IPS-NIHi7 (cell line): ENCODE measurements around the gene WDR38.

ENCODE experiments used
- DNase-seq: peaks from one replicate; pipeline ENCODE4 v3.0.0; 2012; ENCODE audit warnings: mixed read lengths; ENCODE audit errors: extremely low spot score

WDR38 gene

DNA sequence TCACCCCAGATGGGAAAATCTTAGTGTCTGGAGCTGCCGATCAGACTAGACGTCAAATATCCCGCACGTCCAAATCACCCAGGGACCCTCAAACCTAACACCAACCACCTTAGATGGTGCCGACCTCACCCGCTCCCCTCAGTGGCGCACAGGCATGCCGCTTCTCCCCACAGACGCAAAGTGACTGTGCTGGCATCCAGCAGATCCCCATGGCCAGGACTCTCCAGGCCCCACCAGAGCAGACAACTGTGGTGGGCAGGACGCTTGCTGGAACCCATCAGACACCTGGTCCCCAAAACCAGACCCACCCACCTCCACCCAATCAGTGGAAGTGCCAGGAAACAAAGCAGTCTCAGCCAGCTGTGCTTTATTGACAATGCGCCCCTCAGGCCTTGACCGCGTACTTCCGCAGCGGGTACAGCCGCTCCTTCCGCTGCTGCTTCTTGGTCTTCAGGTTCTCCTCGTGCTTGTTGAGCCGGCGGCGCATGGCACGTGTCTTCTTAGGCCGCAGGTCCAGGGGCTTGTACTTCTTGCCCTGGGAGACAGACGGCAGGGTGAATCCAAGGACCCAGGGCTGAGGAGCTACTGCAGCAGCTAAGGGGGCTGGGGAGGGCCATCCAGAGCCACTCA, 4.4 kb downstream of the WDR38 start:
- DNase-seq = no peak

DNA sequence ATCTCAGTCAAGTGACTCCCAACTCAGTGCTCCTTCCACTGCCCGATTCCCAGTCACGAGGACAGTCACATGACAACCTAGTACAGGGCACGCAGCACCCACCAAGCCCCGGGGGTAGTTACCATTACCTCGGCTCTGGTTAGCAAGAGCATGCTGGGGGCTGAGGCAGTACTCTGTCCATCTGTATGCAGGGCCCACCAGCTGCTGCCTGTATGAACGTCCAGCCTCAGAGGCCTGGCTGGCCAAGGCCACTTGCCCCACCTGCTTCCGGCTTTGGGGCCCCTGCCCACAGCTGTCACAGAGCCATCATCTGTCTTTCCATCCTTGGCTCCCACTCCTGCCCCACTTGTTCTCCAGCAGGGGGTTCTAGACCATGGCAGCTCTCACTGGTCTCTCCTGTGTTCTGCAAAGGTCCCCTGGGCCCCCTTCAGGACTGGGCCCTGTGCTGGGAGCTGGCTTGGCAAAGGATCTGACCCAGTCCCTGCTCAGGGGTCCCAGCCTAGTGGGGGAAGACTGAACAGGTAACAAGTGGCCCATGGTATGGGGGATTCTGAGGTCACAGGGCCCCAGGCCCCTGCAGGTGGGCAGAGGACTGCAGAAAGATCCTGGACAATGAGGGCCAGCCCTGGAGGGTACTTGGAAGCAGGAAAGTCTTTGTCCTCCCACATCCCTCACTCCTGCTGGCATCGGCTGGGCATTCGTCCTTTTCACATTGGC, 5.2 kb downstream of the WDR38 start:
- DNase-seq = no peak

DNA sequence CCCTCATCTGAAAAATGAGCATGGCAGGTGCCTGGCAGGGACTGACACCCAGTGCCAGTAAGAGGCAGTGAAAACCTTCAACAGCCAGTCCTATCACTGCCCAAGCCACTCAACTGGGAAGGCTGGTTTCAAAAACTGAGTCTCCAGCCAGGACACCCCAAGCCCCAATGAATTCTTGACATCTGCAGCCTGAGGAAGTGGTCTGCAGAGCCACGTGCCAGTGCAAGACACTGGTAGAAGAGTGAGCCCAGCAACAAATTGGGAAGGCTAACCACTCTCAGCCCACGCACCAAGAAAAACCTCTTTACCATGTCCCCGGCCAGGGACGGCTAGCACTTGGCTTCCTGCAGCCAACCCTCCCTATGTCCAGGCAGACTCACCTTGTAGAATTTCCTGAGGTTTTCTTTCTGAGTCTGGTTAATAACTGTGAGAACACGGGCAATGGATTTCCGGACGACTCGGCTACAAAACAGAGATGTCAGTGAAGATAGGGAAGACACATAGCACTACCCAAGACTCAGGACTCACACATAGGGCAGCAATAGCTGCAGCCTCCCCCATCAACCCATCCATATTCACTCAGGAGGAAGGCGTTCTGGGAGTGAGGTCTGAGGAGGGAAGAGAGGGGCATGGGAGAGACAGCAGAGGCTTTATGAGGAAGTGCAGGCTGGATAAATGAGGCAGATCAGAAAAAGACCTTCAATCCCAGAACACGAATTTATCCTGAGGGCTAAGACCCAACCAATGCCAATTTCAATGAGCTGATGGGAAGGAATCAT, 6.7 kb downstream of the WDR38 start:
- DNase-seq = no peak

DNA sequence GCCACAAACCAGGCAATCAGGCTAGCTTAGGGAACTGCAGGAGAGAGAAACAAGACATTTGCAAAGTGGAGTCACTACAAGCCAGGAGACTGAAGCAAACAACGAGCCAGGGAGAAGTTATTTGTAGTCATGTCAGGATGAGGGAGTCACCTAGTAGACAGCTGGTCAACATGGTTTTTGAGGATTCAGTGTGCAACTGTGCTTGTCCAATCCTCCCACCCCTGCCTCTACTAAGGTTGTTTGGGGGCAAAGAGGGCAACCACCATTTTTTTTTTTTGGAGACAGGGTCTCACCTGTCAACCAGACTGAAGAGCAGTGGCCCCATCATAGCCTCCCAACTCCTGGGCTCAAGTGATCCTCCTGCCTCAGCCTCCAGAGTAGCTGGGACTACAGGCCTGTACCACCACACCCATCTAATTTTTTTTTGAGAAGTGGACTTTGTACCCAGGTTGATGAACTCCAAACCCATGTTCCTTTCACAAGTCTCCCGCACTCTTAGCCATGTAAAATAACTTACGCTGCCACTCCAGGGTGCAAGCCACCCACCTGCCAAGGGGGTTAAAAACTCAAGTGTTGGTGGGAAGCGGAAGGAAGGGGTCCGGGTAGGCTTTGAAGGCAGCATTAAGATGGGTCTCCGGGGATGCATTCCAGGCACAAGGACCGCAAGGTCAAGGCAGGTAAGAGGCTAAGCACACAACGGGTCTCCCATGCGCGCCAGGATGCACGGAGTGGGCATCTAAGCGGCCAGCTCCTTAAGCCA, 7.5 kb downstream of the WDR38 start:
- DNase-seq = no peak

DNA sequence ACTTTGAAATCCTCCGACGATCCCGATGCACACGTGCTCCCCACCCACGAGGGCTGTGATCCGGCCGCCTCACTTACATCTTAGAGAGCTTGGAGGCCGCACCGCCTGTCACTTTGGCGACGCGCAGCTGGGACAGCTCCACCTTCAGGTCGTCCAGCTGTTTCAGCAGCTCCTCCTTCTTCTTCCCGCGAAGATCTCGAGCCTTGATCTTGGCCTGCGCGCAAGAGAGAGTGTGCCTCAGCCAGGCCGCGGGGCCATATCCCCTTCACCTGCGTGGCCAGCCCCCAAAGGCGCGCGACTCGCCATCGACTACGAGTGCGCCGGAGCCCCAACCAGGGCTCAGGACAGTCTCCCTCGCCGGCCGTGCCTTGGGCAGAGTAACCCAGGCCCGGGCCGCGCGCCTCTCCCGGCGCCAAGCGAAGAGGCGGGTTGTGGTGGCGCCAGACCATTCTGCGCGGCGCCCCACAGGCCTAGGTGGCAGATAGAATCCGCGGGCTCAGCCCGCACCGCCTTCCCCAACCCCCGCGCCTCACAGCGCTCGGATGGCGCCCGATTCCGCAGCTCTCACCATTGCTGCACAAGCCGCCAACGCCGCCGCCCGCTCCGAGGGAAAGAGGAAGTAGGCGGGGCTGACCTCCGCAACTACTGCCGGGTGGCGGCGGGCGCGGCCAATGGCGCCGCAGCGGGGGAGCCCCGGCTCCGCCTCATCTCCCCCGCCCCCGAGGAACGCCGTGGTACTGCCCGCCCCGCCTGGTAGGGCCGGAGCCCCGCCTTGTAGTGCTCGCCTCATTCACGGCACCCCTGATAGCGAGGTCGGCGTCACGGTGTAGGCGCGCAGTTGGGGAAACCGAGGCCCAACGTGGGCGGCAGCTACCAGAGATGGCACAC, 8.3 kb downstream of the WDR38 start, which contains the start of the genes ARPC5L and RPL35:
ARPC5L (plus strand) TSS at position 789 of the 888 bp plus-strand sequence. CDS start 7,161 bp downstream, outside the sequence.
RPL35 (minus strand) TSS at position 616 of the 888 bp plus-strand sequence; CDS start at position 571, 45 bp downstream.
- DNase-seq = peak; percentile 98

DNA sequence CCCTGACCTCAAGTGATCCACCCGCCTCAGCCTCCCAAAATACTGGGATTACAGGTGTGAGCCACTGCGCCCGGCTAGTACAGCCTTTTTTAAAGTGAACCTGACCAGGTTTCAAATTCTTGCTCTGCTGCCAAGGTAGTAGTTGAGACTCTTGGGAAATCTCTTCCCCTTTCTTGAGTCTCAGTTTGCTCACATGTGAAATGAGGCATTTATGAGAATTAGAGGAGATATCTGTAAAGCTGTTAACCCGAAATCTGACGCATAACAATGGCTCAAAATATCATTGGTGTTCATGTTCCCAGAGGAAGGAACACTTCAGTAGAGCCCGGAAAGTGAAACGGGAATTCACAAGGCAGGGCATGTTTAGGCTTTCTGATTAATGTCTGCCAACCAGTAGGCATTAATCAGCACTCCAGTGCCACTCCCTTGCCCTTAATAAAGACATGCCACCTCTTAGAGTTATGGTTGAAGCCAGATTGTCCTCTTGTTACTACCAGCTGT, 10.2 kb downstream of the WDR38 start:
- DNase-seq = no peak

DNA sequence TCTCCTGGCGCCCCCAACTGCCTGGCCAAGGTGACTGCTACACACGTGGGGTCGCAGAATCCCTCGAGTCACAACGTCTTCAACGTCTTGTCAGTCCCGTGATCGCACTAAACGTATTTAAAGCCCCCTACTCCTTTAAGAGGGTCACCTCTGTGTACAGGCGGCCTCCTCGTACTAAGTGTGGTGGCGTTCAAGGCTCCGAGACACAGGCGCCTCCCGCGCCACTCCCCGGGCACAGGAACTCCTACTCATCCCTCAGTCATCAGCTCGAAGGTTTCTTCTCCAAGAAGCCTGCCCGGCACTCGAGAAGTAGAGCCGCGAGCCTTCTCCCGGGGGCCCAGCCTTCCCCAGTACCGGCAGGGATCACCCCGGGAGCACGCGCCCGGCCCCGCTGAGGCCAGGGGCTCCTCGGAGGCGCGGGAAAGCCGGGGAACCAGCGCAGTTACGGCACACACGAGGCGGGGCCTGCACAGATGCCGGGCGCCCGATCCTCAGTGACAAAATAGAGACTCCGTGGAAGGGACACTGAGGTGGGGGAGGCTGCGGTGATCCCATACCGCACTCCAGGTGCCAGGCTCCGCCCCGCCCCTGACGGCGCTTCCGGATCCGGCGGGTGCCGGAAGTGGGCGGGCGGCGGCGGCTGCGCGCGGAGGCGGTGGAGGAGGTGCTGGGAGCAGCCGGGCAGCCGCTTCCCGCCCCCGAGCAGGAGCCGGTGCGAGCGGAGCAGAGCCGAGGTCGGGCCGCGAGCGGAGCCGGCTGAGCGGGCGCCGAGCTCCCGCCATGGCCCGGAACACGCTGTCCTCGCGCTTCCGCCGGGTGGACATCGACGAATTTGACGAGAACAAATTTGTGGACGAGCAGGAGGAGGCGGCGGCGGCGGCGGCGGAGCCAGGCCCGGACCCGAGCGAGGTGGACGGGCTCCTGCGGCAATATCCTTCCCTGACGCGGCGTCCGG, 15.5 kb downstream of the WDR38 start:
- peak; percentile 94 for DNase-seq

DNA sequence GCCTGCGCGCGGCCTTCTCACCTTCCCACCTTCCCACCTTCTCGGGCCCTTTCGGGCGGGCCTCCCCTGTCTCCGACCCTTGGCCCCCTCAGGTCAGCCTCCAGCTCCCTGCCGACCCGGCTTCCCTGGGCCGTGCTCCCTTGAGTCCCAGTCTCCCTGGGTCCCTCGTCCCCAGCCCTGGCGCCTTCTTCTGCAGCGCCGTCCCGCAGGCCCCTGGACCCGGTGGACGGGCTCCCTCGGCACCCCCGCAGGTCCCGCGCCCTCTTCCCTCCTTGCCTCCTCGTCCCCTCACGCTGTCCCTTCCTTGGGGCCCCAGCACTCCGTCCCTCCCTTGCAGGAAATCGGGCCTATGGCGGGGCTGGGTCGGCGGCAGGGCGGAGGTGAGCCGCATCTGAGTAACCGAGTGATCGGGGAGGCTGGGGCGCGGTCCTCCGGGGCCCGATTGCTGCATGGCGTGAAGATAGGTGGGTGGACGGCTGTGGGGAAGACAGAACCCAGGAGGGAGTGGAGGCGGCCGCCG, 16.3 kb downstream of the WDR38 start:
- no peak for DNase-seq

DNA sequence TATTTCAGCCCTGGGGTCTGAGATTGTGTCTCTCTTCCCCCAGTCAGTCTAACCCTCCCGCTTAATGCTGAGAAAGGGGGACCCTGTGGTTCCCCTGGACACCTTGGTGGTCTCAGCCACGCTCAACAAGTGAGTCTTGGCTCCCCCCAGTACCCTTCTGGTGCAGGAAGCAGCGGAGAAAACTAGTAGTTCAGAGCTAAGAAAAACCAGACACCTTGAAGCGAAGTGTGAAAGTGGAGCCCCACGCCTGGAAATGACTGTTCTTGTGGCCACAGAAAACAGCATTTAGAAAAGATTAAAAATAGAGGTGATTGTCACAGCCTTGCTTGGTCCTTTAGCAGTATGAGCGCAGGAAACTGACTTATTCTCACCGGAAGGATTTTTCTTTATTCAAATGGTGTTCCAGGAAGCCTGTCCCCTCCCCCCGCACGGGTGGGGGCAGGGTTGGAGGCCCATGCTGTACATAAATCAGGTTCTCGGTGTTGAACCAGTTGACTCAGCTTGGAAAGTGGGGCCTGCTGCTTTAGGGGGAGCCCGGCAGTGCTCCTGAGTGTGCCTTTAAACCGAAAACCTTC, 16.8 kb downstream of the WDR38 start:
- DNase-seq = no peak

DNA sequence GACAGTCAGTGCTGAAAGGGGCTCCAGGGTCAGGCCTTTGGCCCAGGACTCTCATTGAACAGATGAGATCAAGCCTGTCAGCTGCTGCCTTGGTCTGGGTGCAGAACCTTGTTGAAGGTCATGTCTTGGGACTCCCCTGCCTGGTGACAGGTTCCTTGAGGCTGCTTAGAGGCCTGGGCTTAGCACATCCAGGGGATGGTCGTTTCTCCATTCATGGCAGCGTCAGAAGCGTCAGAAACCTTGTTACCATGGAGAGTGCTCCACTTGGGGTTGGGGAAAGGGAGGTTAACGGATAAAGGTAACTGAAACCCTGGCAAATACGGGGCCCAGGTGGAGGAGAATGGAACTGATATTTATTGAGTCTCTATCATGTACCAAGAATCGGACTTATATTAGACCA, 17.5 kb downstream of the WDR38 start:
- no peak for DNase-seq

DNA sequence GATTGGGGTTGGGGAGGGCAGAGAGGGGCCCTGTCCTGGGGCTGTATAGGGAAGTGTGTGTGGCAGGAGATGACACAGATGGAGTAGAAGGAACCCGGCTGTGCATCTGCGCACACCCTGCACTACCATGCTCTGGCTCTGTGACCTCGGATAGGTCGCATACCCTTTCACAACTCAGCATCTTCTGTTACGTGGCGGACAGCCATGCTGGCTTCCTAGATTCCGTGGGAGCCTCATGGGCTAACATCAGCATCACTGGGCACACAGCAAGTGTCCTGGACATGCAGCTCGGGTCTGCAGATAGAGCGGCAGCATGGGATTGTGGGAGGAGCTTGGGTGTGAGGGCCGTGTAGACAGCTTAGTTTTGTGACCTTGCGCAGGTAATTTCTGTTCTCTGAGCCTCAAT, 17.9 kb downstream of the WDR38 start:
- no peak for DNase-seq

DNA sequence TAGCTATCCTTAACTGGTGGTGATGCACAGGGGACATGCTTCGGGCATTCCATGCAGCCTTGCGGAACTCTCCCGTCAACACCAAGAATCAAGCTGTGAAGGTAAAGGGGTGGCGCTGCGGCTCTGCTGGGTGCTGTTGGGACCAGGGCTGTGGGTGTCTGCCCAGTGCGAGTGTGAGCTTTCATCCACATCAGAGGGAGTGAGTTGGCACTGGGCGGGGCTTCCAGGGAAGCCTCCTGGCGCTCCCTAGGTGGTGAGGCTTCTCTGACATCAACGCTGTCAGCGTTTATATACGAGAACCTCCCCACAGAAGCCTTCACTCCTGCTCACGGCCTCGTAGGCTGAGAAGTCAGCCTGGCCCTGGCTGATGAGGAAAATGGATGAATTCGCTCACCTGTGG, 20.4 kb downstream of the WDR38 start:
- DNase-seq = no peak

DNA sequence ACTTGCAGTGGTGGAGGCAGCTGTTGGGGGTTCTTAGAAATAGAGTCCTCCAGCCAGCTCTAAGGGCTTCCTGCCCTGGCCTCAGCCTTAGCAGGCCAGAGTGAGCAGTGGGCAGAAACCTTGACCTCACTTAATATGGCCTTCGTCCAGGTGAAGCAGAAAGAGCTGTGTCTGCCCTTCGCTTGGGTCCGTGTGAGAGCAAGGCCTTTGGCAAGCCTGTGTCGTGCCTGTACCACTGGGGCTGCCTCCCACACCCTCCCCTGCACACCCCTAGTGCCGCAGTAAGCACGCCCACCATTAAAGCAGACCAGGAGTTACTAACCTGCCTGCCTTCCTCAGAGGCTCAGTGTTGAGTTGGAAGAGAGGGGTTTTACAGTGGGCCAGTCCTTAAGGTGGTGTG, 22.2 kb downstream of the WDR38 start:
- no peak for DNase-seq

DNA sequence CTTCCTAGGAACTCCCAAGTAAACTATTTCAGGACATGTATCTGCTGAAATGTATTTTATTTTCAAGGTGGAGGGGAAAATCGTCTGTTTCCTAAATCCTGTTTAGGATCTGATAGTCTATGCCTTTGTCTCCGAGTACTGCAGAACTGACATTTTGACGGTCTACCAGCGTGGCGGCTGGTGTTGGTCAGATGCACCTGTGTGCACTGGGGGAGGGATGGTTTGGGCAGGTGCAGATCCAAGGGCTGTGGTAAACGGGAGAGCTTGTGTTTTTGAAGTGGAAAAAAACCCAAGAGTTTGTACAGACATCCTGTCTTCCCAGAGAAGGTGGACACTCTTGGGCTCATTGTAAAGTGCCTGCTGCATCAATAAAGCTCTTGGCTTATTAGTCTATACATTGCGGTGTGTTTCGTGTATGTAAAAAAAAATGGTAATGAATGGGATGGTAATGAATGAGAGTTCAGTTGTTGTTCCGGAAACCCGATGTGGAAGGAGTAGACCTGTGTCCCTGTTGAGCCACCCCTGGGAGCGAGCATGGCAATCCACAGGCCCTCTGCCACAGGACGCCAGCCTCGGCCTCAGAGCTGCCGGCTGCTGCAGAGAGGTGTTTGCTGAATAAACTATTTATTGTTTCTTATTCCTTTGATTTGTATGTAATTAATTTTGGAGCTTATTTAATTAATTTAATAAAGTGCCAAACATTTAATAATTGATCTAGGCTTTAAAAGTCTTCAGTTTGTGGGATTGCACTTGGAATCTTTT, 23.9 kb downstream of the WDR38 start:
- DNase-seq = no peak

DNA sequence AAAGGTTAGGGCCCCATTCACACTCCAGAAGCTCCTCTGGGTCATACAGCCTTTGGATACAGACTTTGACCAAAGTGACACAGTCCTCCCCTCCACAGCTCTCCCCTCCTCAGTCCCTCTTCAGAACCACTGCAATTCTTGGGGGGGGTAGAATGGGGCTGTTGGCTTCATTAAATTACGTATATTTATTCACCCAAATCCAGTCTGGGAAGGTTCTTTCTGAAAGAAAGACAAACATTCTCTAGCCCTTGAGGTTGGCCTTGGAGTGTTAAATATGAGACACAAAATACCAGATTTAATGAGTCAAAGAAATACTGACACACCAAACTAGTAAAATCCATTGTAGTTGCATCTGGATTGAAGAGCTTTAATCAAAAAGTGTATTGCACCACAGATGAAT, 24.8 kb downstream of the WDR38 start:
- DNase-seq = no peak

DNA sequence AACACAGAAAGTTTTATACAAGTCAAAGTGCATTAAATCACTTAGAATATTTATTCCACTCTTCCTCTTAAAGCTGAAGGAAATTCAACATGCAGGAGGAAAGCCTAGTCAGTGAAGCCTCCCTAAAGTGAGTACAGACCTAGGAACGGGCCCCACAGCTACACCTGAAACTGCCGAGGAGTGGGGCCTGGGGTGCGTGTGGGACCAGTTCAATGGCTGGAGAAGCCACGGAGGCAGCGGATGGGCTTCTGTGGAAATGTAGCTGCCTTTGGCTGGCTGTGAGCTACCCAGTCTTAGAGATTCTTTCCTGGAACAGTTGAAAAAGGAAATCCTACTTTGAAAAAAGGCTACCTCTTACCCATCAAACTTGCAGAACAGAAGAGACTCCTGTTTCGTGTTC, 25.3 kb downstream of the WDR38 start:
- no peak for DNase-seq

DNA sequence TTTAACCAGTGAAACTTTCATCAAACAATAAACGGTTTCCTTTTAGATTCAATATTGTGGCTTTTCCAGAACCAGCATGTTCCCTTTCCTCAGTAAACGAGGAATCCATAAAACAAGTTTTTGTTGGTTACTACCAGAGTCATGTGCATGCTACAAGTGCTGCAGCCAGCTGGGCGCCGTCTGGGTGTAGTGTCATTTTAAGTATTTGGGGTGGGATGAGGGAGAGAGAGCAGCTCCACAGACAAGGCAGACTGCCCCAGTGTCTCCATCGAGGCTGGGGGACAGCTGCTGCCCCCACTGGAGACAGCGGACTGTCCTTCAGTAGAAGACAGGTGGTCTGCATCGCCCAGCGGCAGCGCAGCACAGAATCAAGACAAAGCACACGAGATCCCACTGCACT, 26.0 kb downstream of the WDR38 start:
- DNase-seq = no peak

DNA sequence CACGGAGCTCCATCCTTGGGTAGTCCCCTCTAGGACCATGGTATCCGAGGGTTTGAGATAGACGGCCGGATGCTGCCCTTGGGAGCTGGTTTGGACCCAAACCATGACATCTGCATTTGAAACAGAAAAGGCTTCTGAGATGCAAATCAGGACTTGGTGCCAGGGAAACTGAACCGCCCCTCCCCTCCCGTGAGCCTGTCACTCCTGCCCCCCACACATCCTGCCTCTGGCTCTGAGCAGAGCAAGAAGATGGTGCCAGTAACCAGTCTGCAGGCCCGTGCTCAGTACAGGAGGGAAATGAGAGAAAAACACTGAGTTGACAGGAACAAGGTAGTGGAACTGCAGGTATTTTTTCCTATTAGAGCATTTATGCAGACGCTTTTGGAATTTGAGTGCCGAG, 27.2 kb downstream of the WDR38 start:
- peak; percentile 79 for DNase-seq
